GM23338 (cell line): ENCODE data around the gene ATG4A. TPM values are rescaled to one million over a fixed set of nuclear protein-coding genes. Genes with fewer than 3 reads are reported as not detected.

Experiments used
- CTCF ChIP-seq, 2 experiments: fragments of 200-600 bp in 1 of 2; sonication (generic) in 1 of 2; conservative IDR thresholded peaks; 2 replicates each; pipeline versions ENCODE4 v1.5.1 to v1.6.1; 2016 to 2017; ENCODE audit warnings: antibody characterized with exemption in 2 of 2, low read depth in 2 of 2, mild to moderate bottlenecking in 2 of 2, moderate library complexity in 1 of 2
- EZH2 ChIP-seq: fragments of 200-600 bp; sonication (generic); IDR thresholded peaks from one replicate; pipeline ENCODE4 v1.8.0; 2017; ENCODE audit warnings: antibody characterized with exemption, mild to moderate bottlenecking, low read depth; ENCODE audit not compliant: unreplicated experiment
- POLR2AphosphoS5 ChIP-seq: IDR thresholded peaks from 2 replicates; pipeline ENCODE4 v1.6.1; 2016; ENCODE audit warnings: antibody characterized with exemption, low read depth
- REST ChIP-seq: IDR thresholded peaks from one replicate; pipeline ENCODE4 v1.6.1; 2018; ENCODE audit warnings: antibody characterized with exemption; ENCODE audit not compliant: unreplicated experiment
- ZNF114 ChIP-seq: fragments of 250-450 bp; sonication (Bioruptor Pico); IDR thresholded peaks from 2 replicates; pipeline ENCODE4 v1.5.0; 2020; ENCODE audit warnings: mild to moderate bottlenecking, moderate library complexity
- ZNF331 ChIP-seq: fragments of 250-450 bp; sonication (Bioruptor Pico); IDR thresholded peaks from 2 replicates; pipeline ENCODE4 v1.5.0; 2020; ENCODE audit warnings: low read depth, mild to moderate bottlenecking, moderate library complexity
- ZNF462 ChIP-seq: fragments of 250-450 bp; sonication (Bioruptor Pico); IDR thresholded peaks from 2 replicates; pipeline ENCODE4 v1.5.0; 2020; ENCODE audit warnings: mild to moderate bottlenecking, moderate library complexity
- polyA plus RNA-seq: library from polyadenylated mRNA; unstranded; fragments of >200 nt; fragmentation: Nextera tagmentation; extraction: Ambion mirVana; gene quantifications from 2 replicates; pipeline ENCODE4 v1.2.1, GENCODE V29; 2016
- total RNA-seq: library from RNA; depleted of rRNA; stranded (reverse); fragments of >200 nt; shearing (Covaris generic); gene quantifications from 2 replicates; pipeline ENCODE4 v1.2.3, GENCODE V29; 2014

Gene ATG4A
- total and polyA plus RNA-seq, 2 experiments from 2014 or later, result 2.1 to 2.8 TPM

GRCh38 chrX:108163333-108164082, 71.9 kb downstream of the ATG4A start (continued):
- TF ChIP-seq ZNF462 (CRISPR knock-in tag), result no peak
- no peak for TF ChIP-seq ZNF114 (CRISPR knock-in tag)
- no peak for TF ChIP-seq REST
- TF ChIP-seq EZH2, result no peak
- no peak for TF ChIP-seq ZNF331
- TF ChIP-seq POLR2AphosphoS5, result no peak
- TF ChIP-seq CTCF (conservative IDR thresholded peaks at IDR 0.05; ENCODE audit: low read depth in 2 of 2), result no peak
